IPS-18c (cell line): ENCODE measurements around the gene SPAG7.
A peak's percentile ranks its signal among the peaks of the same experiment; 100 is the strongest.

Experiments
- H3K4me3 ChIP-seq: 2 replicates; pipeline ENCODE4 v1.7.0; 2013; ENCODE audit warnings: low read depth, mild to moderate bottlenecking, low read length, moderate library complexity; ENCODE audit not compliant: insufficient read depth
- H3K9me3 ChIP-seq: one replicate; pipeline ENCODE4 v1.6.1; 2013; ENCODE audit warnings: mild to moderate bottlenecking, low read length, moderate library complexity; ENCODE audit not compliant: control insufficient read depth, insufficient read depth

Gene SPAG7

GRCh38 chr17:4945176-4945943, 22.3 kb downstream of the SPAG7 start:
- Histone ChIP-seq H3K4me3 (no peak overlapping the region), H3K9me3 (no peaks in the 10 kb centered on the region)

- no peak overlapping the region for H3K4me3 ChIP-seq
- H3K9me3 ChIP-seq = no peaks in the 10 kb centered on the region
These were observed 23.0 kb downstream of the SPAG7 start for GRCh38 chr17:4944554-4945175.

GRCh38 chr17:4944163-4944553, 23.5 kb downstream of the SPAG7 start:
- H3K4me3 ChIP-seq = no peak overlapping the region
- no peaks in the 10 kb centered on the region for H3K9me3 ChIP-seq

GRCh38 chr17:4942760-4943508, 24.7 kb downstream of the SPAG7 start:
- Histone ChIP-seq H3K4me3 (no peak overlapping the region), H3K9me3 (no peaks in the 10 kb centered on the region)

- H3K4me3 ChIP-seq = peak overlapping the region; percentile 87
- H3K9me3 ChIP-seq = peaks cover 2% of the 10 kb centered on the region
These were observed 26.4 kb downstream of the SPAG7 start for GRCh38 chr17:4941319-4941610.

GRCh38 chr17:4940555-4941318, 26.9 kb downstream of the SPAG7 start:
- Histone ChIP-seq H3K4me3 (peak overlapping the region; percentile 87), H3K9me3 (peaks cover 2% of the 10 kb centered on the region)

GRCh38 chr17:4939796-4940554, 27.6 kb downstream of the SPAG7 start, which contains the start of the genes RNF167 and SLC25A11:
Gene RNF167 (plus strand): TSS chr17:4940268. CDS start chr17:4940910, 642 bp downstream.
Gene SLC25A11 (minus strand): TSS chr17:4940046. CDS start chr17:4939910, 136 bp downstream.
- H3K9me3 ChIP-seq = peaks cover 2% of the 10 kb centered on the region
- H3K4me3 ChIP-seq = peak within 1 kb of the TSS; percentile 87

GRCh38 chr17:4939546-4939795, 28.1 kb downstream of the SPAG7 start:
- H3K9me3 ChIP-seq = peaks cover 2% of the 10 kb centered on the region
- H3K4me3 ChIP-seq = peak overlapping the region; percentile 87

GRCh38 chr17:4938688-4939545, 28.7 kb downstream of the SPAG7 start:
- Histone ChIP-seq H3K9me3 (peaks cover 2% of the 10 kb centered on the region), H3K4me3 (peak overlapping the region; percentile 87)

- peak overlapping the region; percentile 20; the same call in 1 of the 2 replicates for H3K4me3 ChIP-seq
These were observed 29.5 kb downstream of the SPAG7 start for GRCh38 chr17:4938069-4938491.

GRCh38 chr17:4937553-4937952, 30.1 kb downstream of the SPAG7 start:
- peaks cover 2% of the 10 kb centered on the region for H3K9me3 ChIP-seq
- no peak overlapping the region for H3K4me3 ChIP-seq

More at GRCh38 chr17:4938069-4938491, 29.5 kb downstream of the SPAG7 start:
- H3K9me3 ChIP-seq = peaks cover 2% of the 10 kb centered on the region

GRCh38 chr17:4936436-4936835, 31.2 kb downstream of the SPAG7 start:
- H3K9me3 ChIP-seq = peaks cover 2% of the 10 kb centered on the region
- H3K4me3 ChIP-seq = no peak overlapping the region

- Histone ChIP-seq H3K4me3 (no peak overlapping the region), H3K9me3 (peaks cover 2% of the 10 kb centered on the region)
These were observed 32.0 kb downstream of the SPAG7 start for GRCh38 chr17:4935650-4936049.

GRCh38 chr17:4934173-4934979, 33.2 kb downstream of the SPAG7 start:
- Histone ChIP-seq H3K9me3 (peaks cover 2% of the 10 kb centered on the region), H3K4me3 (no peak overlapping the region)

- Histone ChIP-seq H3K4me3 (no peak overlapping the region), H3K9me3 (peaks cover 2% of the 10 kb centered on the region)
These were observed 34.0 kb downstream of the SPAG7 start for GRCh38 chr17:4933646-4934045.
